PC-3 (cell line): Measurements from ENCODE around the gene TAGAP. TPM values are rescaled to one million over a fixed set of nuclear protein-coding genes. Genes with fewer than 3 reads are reported as not detected.
"Not testable (repeated sequence)": the region's sequence is repeated elsewhere in the genome, so short reads cannot be mapped to it uniquely, and the experiment has no call there.

Experiments
- ATAC-seq: fragments of 200-7000 bp; cut with Tn5 transposase; 2 replicates; pipeline ENCODE4 v1.9.1; 2020; ENCODE audit warnings: mild to moderate bottlenecking, moderate library complexity
- BruUV-seq: library from RNA; stranded (reverse); fragments of 400-500 nt; replicated peaks from 2 replicates; lab custom pipeline; 2021; lab: Mats Ljungman, UMichigan
- CTCF ChIA-PET: fragments of 300-600 bp; sonication (Branson Sonifier 250); formaldehyde crosslinking; loops from one replicate; lab custom pipeline; 2022; ENCODE audit warnings: antibody characterized with exemption; lab: Charles Lee
- POLR2A ChIA-PET: fragments of 300-600 bp; sonication (Branson Sonifier 250); formaldehyde crosslinking; loops from one replicate; lab custom pipeline; 2022; ENCODE audit warnings: antibody characterized with exemption; ENCODE audit not compliant: unreplicated experiment; lab: Charles Lee
- DNase-seq: peaks from one replicate; pipeline ENCODE4 v3.0.0-alpha.2; 2015
- H2AFZ ChIP-seq: fragments of 300-600 bp; sonication (generic); 2 replicates; pipeline ENCODE4 v1.6.0; 2016; ENCODE audit warnings: antibody characterized with exemption, low read length
- H3F3A ChIP-seq: fragments of 300-600 bp; sonication (generic); one replicate; pipeline ENCODE4 v1.6.0; 2017; ENCODE audit warnings: antibody characterized with exemption, low read length, control low read depth, mild to moderate bottlenecking; ENCODE audit not compliant: unreplicated experiment
- H3K27ac ChIP-seq: fragments of 300-600 bp; sonication (generic); 2 replicates; pipeline ENCODE4 v1.5.1; 2016; ENCODE audit warnings: mild to moderate bottlenecking, low read length
- H3K27me3 ChIP-seq: fragments of 300-600 bp; sonication (generic); 2 replicates; pipeline ENCODE4 v1.6.1; 2016; ENCODE audit warnings: low read length, mixed read lengths
- H3K36me3 ChIP-seq: fragments of 300-600 bp; sonication (generic); 2 replicates; pipeline ENCODE4 v1.6.1; 2016; ENCODE audit warnings: low read depth, mixed run types, low read length, mixed read lengths
- H3K4me1 ChIP-seq: fragments of 300-600 bp; sonication (generic); 2 replicates; pipeline ENCODE4 v1.5.1; 2016; ENCODE audit warnings: low read length; ENCODE audit not compliant: insufficient read depth
- H3K4me2 ChIP-seq: fragments of 300-600 bp; sonication (generic); 2 replicates; pipeline ENCODE4 v1.6.0; 2016; ENCODE audit warnings: low read length
- H3K4me3 ChIP-seq: fragments of 300-600 bp; sonication (generic); 2 replicates; pipeline ENCODE4 v1.5.1; 2016; ENCODE audit warnings: mild to moderate bottlenecking, low read length, mixed read lengths
- H3K79me2 ChIP-seq: fragments of 300-600 bp; sonication (generic); 2 replicates; pipeline ENCODE4 v1.6.1; 2017; ENCODE audit warnings: low read length, mixed read lengths
- H3K9ac ChIP-seq: fragments of 300-600 bp; sonication (generic); 2 replicates; pipeline ENCODE4 v1.6.0; 2016; ENCODE audit warnings: mild to moderate bottlenecking, low read length
- H3K9me2 ChIP-seq: fragments of 300-600 bp; sonication (generic); replicated peaks from 2 replicates; pipeline ENCODE4 v1.6.1; 2016; ENCODE audit warnings: mixed run types, low read length, mixed read lengths
- H3K9me3 ChIP-seq: fragments of 300-600 bp; sonication (generic); 2 replicates; pipeline ENCODE4 v1.6.1; 2016; ENCODE audit warnings: low read length, mixed read lengths
- H4K20me1 ChIP-seq: fragments of 300-600 bp; sonication (generic); 2 replicates; pipeline ENCODE4 v1.6.1; 2016; ENCODE audit warnings: low read length, mixed read lengths
- CTCF ChIP-seq: fragments of 300-600 bp; sonication (generic); conservative IDR thresholded peaks from 2 replicates; pipeline ENCODE4 v1.5.1; 2017; ENCODE audit warnings: antibody characterized with exemption, low read depth, mild to moderate bottlenecking, low read length
- EZH2 ChIP-seq: fragments of 300-600 bp; sonication (generic); IDR thresholded peaks from one replicate; pipeline ENCODE4 v1.6.1; 2017; ENCODE audit warnings: antibody characterized with exemption, mild to moderate bottlenecking, low read length; ENCODE audit not compliant: unreplicated experiment
- EZH2phosphoT487 ChIP-seq: fragments of 300-600 bp; sonication (generic); IDR thresholded peaks from 2 replicates; pipeline ENCODE4 v1.6.1; 2018; ENCODE audit warnings: mild to moderate bottlenecking, antibody characterized with exemption, low read length, borderline replicate concordance
- intact Hi-C: fragments of 100-400 bp; cut with micrococcal nuclease; formaldehyde crosslinking; loops from 2 replicates; pipeline ENCODE4 v1.9.0; 2023
- total RNA-seq: library from RNA; depleted of rRNA; stranded (reverse); fragments of >200 nt; gene quantifications from 2 replicates; pipeline ENCODE4 v1.2.3, GENCODE V29; 2014

The TAGAP gene
- total RNA-seq, 1 experiment from 2014 or later: not detected

- peaks cover 5% of the 10 kb centered on the region; the same call in 1 of the 2 replicates for H3K27me3 ChIP-seq
- DNase-seq (peak; percentile 67), ATAC-seq (peak; percentile 88)
- no peaks in the 10 kb centered on the region for H3K36me3 ChIP-seq
- H3K4me3 ChIP-seq: no peak overlapping the region
- H3K79me2 ChIP-seq: no peaks in the 10 kb centered on the region
- no peak for TF ChIP-seq EZH2phosphoT487
- TF ChIP-seq EZH2: no peak
- no peak for TF ChIP-seq CTCF
- intact Hi-C loops: no loop called here
- peak overlapping the region; percentile 28; the same call in 1 of the 2 replicates for H3K27ac ChIP-seq
- no peaks in the 10 kb centered on the region for H3K9me3 ChIP-seq
- ChIA-PET POLR2A (no interaction called here), CTCF (no interaction called here)
- peaks cover 25% of the 10 kb centered on the region for H3K4me1 ChIP-seq
- H3K9ac ChIP-seq: no peak overlapping the region
- no peak overlapping the region for H2AFZ ChIP-seq
- no peaks in the 10 kb centered on the region for H3F3A ChIP-seq
- H4K20me1 ChIP-seq: no peaks in the 10 kb centered on the region
- H3K4me2 ChIP-seq: peak overlapping the region; percentile 22
- no peaks in the 10 kb centered on the region for H3K9me2 ChIP-seq
- BruUV-seq: no TSS peak
These were observed 5.6 kb downstream of the TAGAP start for GRCh38 chr6:159038914-159039884.

GRCh38 chr6:159038318-159038717 is 6.5 kb downstream of the TAGAP start:
- H3K9ac ChIP-seq, POLR2A ChIA-PET, intact Hi-C loops, H3K4me2 ChIP-seq, ATAC-seq, H3K9me2 ChIP-seq, H3F3A ChIP-seq, BruUV-seq, H3K27me3 ChIP-seq, DNase-seq, H4K20me1 ChIP-seq, CTCF ChIA-PET, H3K36me3 ChIP-seq, H3K79me2 ChIP-seq, H2AFZ ChIP-seq, H3K4me3 ChIP-seq, H3K27ac ChIP-seq, H3K9me3 ChIP-seq: not testable (repeated sequence)
- peaks cover 25% of the 10 kb centered on the region for H3K4me1 ChIP-seq

- H3K79me2 ChIP-seq: no peaks in the 10 kb centered on the region
- H3K36me3 ChIP-seq: no peaks in the 10 kb centered on the region
- no peaks in the 10 kb centered on the region for H3K9me2 ChIP-seq
- H4K20me1 ChIP-seq: no peaks in the 10 kb centered on the region
- no peak overlapping the region for H2AFZ ChIP-seq
- TF ChIP-seq EZH2 (no peak), CTCF (no peak), EZH2phosphoT487 (no peak)
- H3K27ac ChIP-seq: no peak overlapping the region
- BruUV-seq: no TSS peak
- ChIA-PET POLR2A (no interaction called here), CTCF (no interaction called here)
- no peak overlapping the region for H3K4me3 ChIP-seq
- H3F3A ChIP-seq: no peaks in the 10 kb centered on the region
- intact Hi-C loops: no loop called here
- H3K9ac ChIP-seq: no peak overlapping the region
- ATAC-seq: no peak
- H3K27me3 ChIP-seq: no peaks in the 10 kb centered on the region
- no peaks in the 10 kb centered on the region for H3K9me3 ChIP-seq
- peaks cover 25% of the 10 kb centered on the region for H3K4me1 ChIP-seq
- peak; percentile 3 for DNase-seq
- H3K4me2 ChIP-seq: 0 out of 2 replicates have a peak overlapping the region, but pooled peaks have one; percentile 8
These were observed 7.0 kb downstream of the TAGAP start for GRCh38 chr6:159037756-159038290.
